Kidney (tissue), 14 donors: ENCODE results near the gene ARHGAP26. TPM values are rescaled to one million over a fixed set of nuclear protein-coding genes. Genes with fewer than 3 reads are reported as not detected.

Experiments used
- DNase-seq, 5 donors: peaks; one replicate each; pipeline ENCODE4 v3.0.0-alpha.2; 2013 to 2020
- FAIRE-seq: peaks from 2 replicates; lab custom pipeline; 2012; peaks lifted over from hg19 to GRCh38; lab: Jason Lieb, UNC
- H3K27ac ChIP-seq, 2 donors: one replicate each; pipeline ENCODE4 v1.7.0; 2013; ENCODE audit warnings: low read depth in 2 of 2, low read length in 2 of 2, inconsistent platforms in 1 of 2
- H3K27me3 ChIP-seq: one replicate; pipeline ENCODE4 v1.7.1; 2013; ENCODE audit warnings: low read length, inconsistent platforms; ENCODE audit not compliant: control insufficient read depth, insufficient read depth
- H3K36me3 ChIP-seq, 3 donors: one replicate each; pipeline versions ENCODE4 v1.7.0 to v1.7.1; 2013; ENCODE audit warnings: low read length in 3 of 3, control low read depth in 1 of 3, inconsistent platforms in 1 of 3; ENCODE audit not compliant: insufficient read depth in 3 of 3, control insufficient read depth in 2 of 3
- H3K4me1 ChIP-seq, 3 donors: one replicate each; pipeline versions ENCODE4 v1.7.0 to v1.7.1; 2013; ENCODE audit warnings: low read length in 3 of 3, inconsistent platforms in 1 of 3, low read depth in 1 of 3; ENCODE audit not compliant: control insufficient read depth in 2 of 3, insufficient read depth in 2 of 3
- H3K4me3 ChIP-seq, 3 donors: one replicate each; pipeline versions ENCODE4 v1.7.0 to v1.8.1; 2013; ENCODE audit warnings: low read length in 3 of 3, control low read depth in 1 of 3, inconsistent platforms in 1 of 3
- H3K9ac ChIP-seq, 3 donors: one replicate each; pipeline versions ENCODE4 v1.7.0 to v1.7.1; 2013; ENCODE audit warnings: low read length in 3 of 3, control low read depth in 1 of 3, inconsistent platforms in 1 of 3
- H3K9me3 ChIP-seq, 3 donors: one replicate each; pipeline versions ENCODE4 v1.7.0 to v1.7.1; 2013; ENCODE audit warnings: low read length in 3 of 3, control low read depth in 1 of 3, inconsistent platforms in 1 of 3; ENCODE audit not compliant: control insufficient read depth in 2 of 3, insufficient read depth in 1 of 3
- intact Hi-C: fragments of 100-400 bp; cut with DNase I; formaldehyde crosslinking; loops from one replicate; pipeline ENCODE4 v1.11.1; 2022
- polyA plus RNA-seq: library from polyadenylated mRNA; stranded (reverse); fragments of 350-450 nt; fragmentation: Illumina TruSeq; extraction: RNeasy Lipid Tissue Mini Kit (QIAGEN cat#74804); gene quantifications from one replicate; pipeline ENCODE4 v1.2.3, GENCODE V29; 2014; ENCODE audit warnings: low read depth, low replicate concordance; ENCODE audit not compliant: insufficient read depth
- total RNA-seq: library from RNA; stranded (reverse); fragmentation: NEBNext Ultra II Directional; extraction: Animal tissue kit (Norgen Biotek cat#: 25700); gene quantifications from one replicate; pipeline ENCODE4 v1.2.1, GENCODE V29; 2021
- TF ChIP-seq, protein P1 (sequence below): IDR thresholded peaks from 3 replicates; pipeline ENCODE4 v1.5.1; 2012; ENCODE audit warnings: mild to moderate bottlenecking, moderate library complexity, borderline replicate concordance; ENCODE audit not compliant: insufficient read depth; ENCODE audit errors: extremely low read depth
- donor health status: control.
- donor health status: control.
- donor health status: control.
- donor health status: control.
- donor health status: control.
- donor health status: DM: yes; HTN: yes; CAD: no.
- donor health status: Normal renal cell carcinoma (clear cell type).

ARHGAP26 gene
- total and polyA plus RNA-seq, 2 donors from 2014 or later = 2.5 to 85.7 TPM

DNA sequence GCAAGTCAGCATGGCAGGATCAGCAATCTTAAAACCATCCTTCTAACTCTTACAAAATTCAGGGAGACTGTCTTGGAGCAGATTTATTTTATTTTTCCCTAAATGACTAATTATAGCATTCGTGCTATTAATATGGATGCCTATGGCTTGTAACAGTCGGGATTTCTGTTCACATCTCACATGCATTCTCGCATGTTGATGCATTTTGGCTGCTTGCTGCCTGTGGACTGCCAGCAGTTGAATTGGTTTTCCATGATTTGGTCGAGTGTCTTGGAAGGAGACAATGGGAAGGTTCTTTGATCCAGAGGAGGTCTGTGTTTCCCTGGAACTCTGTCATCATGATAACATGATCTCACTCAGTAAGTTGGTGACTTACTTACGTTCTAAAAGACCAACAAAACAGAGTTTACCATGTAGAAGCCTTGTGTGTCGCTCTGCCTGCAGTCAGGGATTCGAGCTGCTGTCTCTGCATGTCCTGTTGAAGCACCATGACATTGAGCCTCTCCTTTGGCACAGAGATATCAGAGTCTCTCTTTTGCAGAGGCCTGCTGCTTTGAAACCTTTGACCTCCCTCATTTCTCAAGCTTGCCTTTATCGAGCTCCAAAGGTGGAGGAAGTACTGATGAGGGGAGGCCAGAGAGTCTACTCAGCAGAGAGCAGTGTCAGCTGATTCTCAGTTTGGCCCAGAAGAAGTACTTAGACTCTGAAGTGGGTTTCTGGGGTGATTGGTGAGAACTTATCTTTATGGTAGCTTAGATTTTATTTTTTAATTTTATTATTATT is 82.4 kb downstream of the ARHGAP26 start:
- H3K9ac ChIP-seq = no peak overlapping the region
- no peak overlapping the region for H3K4me3 ChIP-seq
- no peak overlapping the region for H3K27ac ChIP-seq
- no peak for FAIRE-seq
- H3K9me3 ChIP-seq = no peaks in the 10 kb centered on the region
- TF ChIP-seq, protein P1, sequence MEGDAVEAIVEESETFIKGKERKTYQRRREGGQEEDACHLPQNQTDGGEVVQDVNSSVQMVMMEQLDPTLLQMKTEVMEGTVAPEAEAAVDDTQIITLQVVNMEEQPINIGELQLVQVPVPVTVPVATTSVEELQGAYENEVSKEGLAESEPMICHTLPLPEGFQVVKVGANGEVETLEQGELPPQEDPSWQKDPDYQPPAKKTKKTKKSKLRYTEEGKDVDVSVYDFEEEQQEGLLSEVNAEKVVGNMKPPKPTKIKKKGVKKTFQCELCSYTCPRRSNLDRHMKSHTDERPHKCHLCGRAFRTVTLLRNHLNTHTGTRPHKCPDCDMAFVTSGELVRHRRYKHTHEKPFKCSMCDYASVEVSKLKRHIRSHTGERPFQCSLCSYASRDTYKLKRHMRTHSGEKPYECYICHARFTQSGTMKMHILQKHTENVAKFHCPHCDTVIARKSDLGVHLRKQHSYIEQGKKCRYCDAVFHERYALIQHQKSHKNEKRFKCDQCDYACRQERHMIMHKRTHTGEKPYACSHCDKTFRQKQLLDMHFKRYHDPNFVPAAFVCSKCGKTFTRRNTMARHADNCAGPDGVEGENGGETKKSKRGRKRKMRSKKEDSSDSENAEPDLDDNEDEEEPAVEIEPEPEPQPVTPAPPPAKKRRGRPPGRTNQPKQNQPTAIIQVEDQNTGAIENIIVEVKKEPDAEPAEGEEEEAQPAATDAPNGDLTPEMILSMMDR = no peak
- peak in 1 of 5 donors; percentile 35 for DNase-seq
- H3K27me3 ChIP-seq = no peaks in the 10 kb centered on the region
- H3K4me1 ChIP-seq = peaks cover 0 to 5% (median 0%) of the 10 kb centered on the region in 3 donors
- intact Hi-C loops = no loop called here
- H3K36me3 ChIP-seq = no peaks in the 10 kb centered on the region

DNA sequence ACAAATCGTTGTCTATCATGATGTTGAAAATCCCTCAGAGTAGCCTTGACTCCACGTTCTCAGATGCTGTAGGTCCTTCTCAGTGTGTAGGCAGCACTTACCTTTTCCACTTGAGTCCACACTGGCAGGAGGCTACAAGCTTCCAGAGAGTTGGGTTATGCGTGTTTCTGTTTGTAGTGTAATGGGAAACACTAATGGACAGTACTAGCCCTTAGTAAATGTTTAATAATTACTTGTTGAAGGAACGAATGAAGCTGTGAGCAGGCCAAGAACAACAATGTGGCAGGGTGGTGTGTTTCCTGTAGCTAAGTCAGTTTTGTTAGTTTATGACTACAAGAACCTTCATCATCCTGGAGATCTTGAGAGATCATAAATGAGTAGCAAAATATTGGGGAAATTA is 83.5 kb downstream of the ARHGAP26 start:
- FAIRE-seq (no peak), DNase-seq (no peak)
- Histone ChIP-seq H3K4me3 (no peak overlapping the region), H3K9me3 (no peaks in the 10 kb centered on the region), H3K27me3 (no peaks in the 10 kb centered on the region), H3K36me3 (no peaks in the 10 kb centered on the region), H3K27ac (no peak overlapping the region), H3K4me1 (peaks cover 0 to 5% (median 0%) of the 10 kb centered on the region in 3 donors), H3K9ac (no peak overlapping the region)
- intact Hi-C loops = no loop called here
- TF ChIP-seq, protein P1 = no peak

DNA sequence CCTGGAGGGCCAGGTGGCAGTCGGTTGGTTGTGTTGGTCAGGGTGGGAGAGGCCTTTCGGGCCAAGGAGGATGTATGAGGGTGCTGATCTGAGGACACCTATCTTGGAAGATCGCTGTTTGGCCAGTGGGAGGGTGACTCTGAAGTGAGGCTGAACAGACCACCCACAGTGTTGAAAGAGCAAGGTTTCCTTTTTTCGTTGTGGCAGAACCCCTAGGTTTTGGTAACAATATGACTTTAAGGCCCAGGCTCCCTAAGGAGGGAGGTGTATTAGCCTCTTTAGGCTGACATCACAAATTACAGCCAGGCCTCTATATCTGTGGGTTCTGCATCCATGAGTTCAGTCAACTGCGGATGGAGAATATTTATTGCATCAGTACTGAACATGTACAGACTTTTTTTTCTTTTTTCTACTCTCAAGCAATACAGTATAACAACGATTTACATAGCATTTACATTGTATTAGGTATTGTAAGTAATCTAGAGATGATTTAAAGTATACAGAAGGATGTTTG is 86.1 kb downstream of the ARHGAP26 start:
- DNase-seq (no peak), FAIRE-seq (no peak)
- H3K9me3 ChIP-seq = no peaks in the 10 kb centered on the region
- no peaks in the 10 kb centered on the region for H3K36me3 ChIP-seq
- intact Hi-C loops = no loop called here
- H3K9ac ChIP-seq = no peak overlapping the region
- TF ChIP-seq, protein P1 = no peak
- no peaks in the 10 kb centered on the region for H3K27me3 ChIP-seq
- no peak overlapping the region for H3K4me3 ChIP-seq
- H3K4me1 ChIP-seq = peaks cover 0 to 5% (median 0%) of the 10 kb centered on the region in 3 donors
- no peak overlapping the region for H3K27ac ChIP-seq
